H1 (cell line): ENCODE results near the gene TRIM29. TPM values are rescaled to one million over a fixed set of nuclear protein-coding genes. Genes with fewer than 3 reads are reported as not detected.

Experiments used
- CTCF ChIA-PET: fragments of 300-600 bp; sonication (Branson Sonifier 250); formaldehyde crosslinking; loops from one replicate; lab custom pipeline; 2021; ENCODE audit not compliant: partially characterized antibody; lab: Charles Lee
- POLR2A ChIA-PET: fragments of 300-600 bp; sonication (Branson Sonifier 250); formaldehyde crosslinking; loops from one replicate; lab custom pipeline; 2021; ENCODE audit warnings: inconsistent platforms; ENCODE audit not compliant: partially characterized antibody; lab: Charles Lee
- DNase-seq, 2 experiments: peaks; one replicate each; pipeline versions ENCODE4 v3.0.0 to v3.0.0-alpha.2; 2010 to 2022; ENCODE audit warnings: low spot score in 2 of 2, low read depth in 1 of 2, mixed read lengths in 1 of 2
- FAIRE-seq: peaks from 2 replicates; lab custom pipeline; 2011; peaks lifted over from hg19 to GRCh38; lab: Jason Lieb, UNC
- H2AFZ ChIP-seq: 2 replicates; pipeline ENCODE4 v1.8.1; 2012; ENCODE audit warnings: low read length, inconsistent platforms
- H2AK5ac ChIP-seq: 2 replicates; pipeline ENCODE4 v1.6.1; 2013; ENCODE audit warnings: low read depth, low read length
- H2BK120ac ChIP-seq: replicated peaks from 2 replicates; pipeline ENCODE3; 2013; ENCODE audit warnings: low read depth, low read length, inconsistent platforms
- H2BK12ac ChIP-seq: 2 replicates; pipeline ENCODE4 v1.6.1; 2013; ENCODE audit warnings: low read depth, low read length
- H2BK15ac ChIP-seq: 2 replicates; pipeline ENCODE4 v1.6.1; 2013; ENCODE audit warnings: low read length
- H2BK20ac ChIP-seq: 2 replicates; pipeline ENCODE4 v1.6.1; 2013; ENCODE audit warnings: low read length
- H2BK5ac ChIP-seq: 2 replicates; pipeline ENCODE4 v1.6.1; 2013; ENCODE audit warnings: low read depth, low read length
- H3K14ac ChIP-seq: 2 replicates; pipeline ENCODE4 v1.6.1; 2013; ENCODE audit warnings: inconsistent platforms; ENCODE audit not compliant: insufficient read length
- H3K18ac ChIP-seq: 2 replicates; pipeline ENCODE4 v1.6.1; 2013; ENCODE audit warnings: low read length; ENCODE audit errors: extremely low read depth
- H3K23ac ChIP-seq: 2 replicates; pipeline ENCODE4 v1.6.1; 2013; ENCODE audit warnings: inconsistent platforms; ENCODE audit not compliant: insufficient read length
- H3K23me2 ChIP-seq: 2 replicates; pipeline ENCODE4 v1.6.1; 2013; ENCODE audit warnings: low read depth, low read length
- H3K27ac ChIP-seq: 2 replicates; pipeline ENCODE4 v1.6.1; 2011; ENCODE audit warnings: low read depth, low read length, inconsistent platforms
- H3K27me3 ChIP-seq, 4 experiments: replicated peaks in 1 of 4; 1 replicate in 1 of 4; 2 replicates in 3 of 4; pipeline versions ENCODE4 v1.6.1 to v1.8.1; 2011 to 2013; ENCODE audit warnings: low read length in 3 of 4, mild to moderate bottlenecking in 3 of 4, inconsistent platforms in 2 of 4, mixed read lengths in 2 of 4, moderate library complexity in 1 of 4; ENCODE audit not compliant: control insufficient read depth in 3 of 4, insufficient read depth in 3 of 4; ENCODE audit errors: extremely low read depth in 1 of 4
- H3K36me3 ChIP-seq, 4 experiments: 2 replicates each; pipeline versions ENCODE4 v1.6.1 to v1.8.1; 2011 to 2013; ENCODE audit warnings: mild to moderate bottlenecking in 4 of 4, low read length in 3 of 4, moderate library complexity in 2 of 4, control low read depth in 1 of 4, inconsistent platforms in 1 of 4; ENCODE audit not compliant: insufficient read depth in 4 of 4, control insufficient read depth in 2 of 4
- H3K4ac ChIP-seq: replicated peaks from 2 replicates; pipeline ENCODE3; 2013; ENCODE audit warnings: low read length, low read depth, mixed read lengths, inconsistent platforms; ENCODE audit not compliant: insufficient read length
- H3K4me1 ChIP-seq, 4 experiments: replicated peaks in 1 of 4; 1 replicate in 1 of 4; 2 replicates in 3 of 4; pipeline versions ENCODE4 v1.6.1 to v1.8.1; 2011 to 2013; ENCODE audit warnings: low read length in 3 of 4, inconsistent platforms in 2 of 4, mixed read lengths in 1 of 4; ENCODE audit not compliant: insufficient read depth in 4 of 4, control insufficient read depth in 3 of 4
- H3K4me2 ChIP-seq, 2 experiments: 2 replicates each; pipeline versions ENCODE4 v1.6.1 to v1.8.1; 2011 to 2013; ENCODE audit warnings: low read depth in 2 of 2, low read length in 2 of 2, control low read depth in 1 of 2, inconsistent platforms in 1 of 2, mild to moderate bottlenecking in 1 of 2; ENCODE audit not compliant: insufficient read depth in 1 of 2
- H3K4me3 ChIP-seq, 4 experiments: fragments of 200-600, 300-600 bp in 1 of 4; sonication (generic), shearing (Covaris generic), sonication (Bioruptor Twin) in 1 of 4; 2 replicates each; pipeline versions ENCODE4 v1.5.1 to v1.8.1; 2011 to 2016; ENCODE audit warnings: low read length in 4 of 4, low read depth in 3 of 4, control low read depth in 2 of 4, inconsistent platforms in 2 of 4, mild to moderate bottlenecking in 2 of 4, mixed read lengths in 1 of 4, moderate library complexity in 1 of 4; ENCODE audit not compliant: insufficient read depth in 2 of 4; ENCODE audit errors: extremely low read depth in 1 of 4
- H3K56ac ChIP-seq: replicated peaks from 2 replicates; pipeline ENCODE3; 2013; ENCODE audit warnings: low read depth, mild to moderate bottlenecking, mixed read lengths, low read length, inconsistent platforms; ENCODE audit not compliant: insufficient read length
- H3K79me1 ChIP-seq: 2 replicates; pipeline ENCODE4 v1.6.1; 2013; ENCODE audit warnings: low read depth, low read length, control low read depth
- H3K79me2 ChIP-seq, 2 experiments: 2 replicates each; pipeline versions ENCODE4 v1.6.1 to v1.8.1; 2012 to 2013; ENCODE audit warnings: low read length in 2 of 2, mild to moderate bottlenecking in 2 of 2, inconsistent platforms in 1 of 2; ENCODE audit not compliant: insufficient read depth in 2 of 2, control insufficient read depth in 1 of 2
- H3K9ac ChIP-seq, 4 experiments: replicated peaks in 1 of 4; 1 replicate in 1 of 4; 2 replicates in 3 of 4; pipeline versions ENCODE4 v1.6.1 to v1.8.1; 2011 to 2013; ENCODE audit warnings: low read depth in 3 of 4, low read length in 3 of 4, control low read depth in 2 of 4, mild to moderate bottlenecking in 2 of 4, moderate library complexity in 2 of 4, inconsistent platforms in 1 of 4; ENCODE audit errors: extremely low read depth in 1 of 4
- H3K9me3 ChIP-seq, 2 experiments: 2 replicates each; pipeline versions ENCODE4 v1.6.1 to v1.8.1; 2012 to 2013; ENCODE audit warnings: mild to moderate bottlenecking in 2 of 2, moderate library complexity in 2 of 2, control low read depth in 1 of 2, inconsistent platforms in 1 of 2, low read depth in 1 of 2, low read length in 1 of 2, mixed read lengths in 1 of 2; ENCODE audit not compliant: insufficient read depth in 2 of 2
- H4K20me1 ChIP-seq, 2 experiments: replicated peaks in 1 of 2; 2 replicates each; pipeline versions ENCODE3 to v1.8.1; 2011 to 2013; ENCODE audit warnings: inconsistent platforms in 2 of 2, low read length in 2 of 2, mild to moderate bottlenecking in 1 of 2; ENCODE audit not compliant: insufficient read depth in 2 of 2, control insufficient read depth in 1 of 2
- H4K5ac ChIP-seq: 2 replicates; pipeline ENCODE4 v1.6.1; 2013; ENCODE audit warnings: low read length, low read depth, mixed read lengths, inconsistent platforms; ENCODE audit not compliant: insufficient read length
- H4K8ac ChIP-seq: 2 replicates; pipeline ENCODE4 v1.8.0; 2013; ENCODE audit warnings: mild to moderate bottlenecking, moderate library complexity, low read length, inconsistent platforms; ENCODE audit not compliant: insufficient read depth; ENCODE audit errors: extremely low read depth
- H4K91ac ChIP-seq: replicated peaks from 2 replicates; pipeline ENCODE3; 2013; ENCODE audit warnings: low read length, mixed read lengths, inconsistent platforms; ENCODE audit not compliant: insufficient read length
- CHD2 ChIP-seq: IDR thresholded peaks from 2 replicates; pipeline ENCODE4 v1.6.1; 2012; ENCODE audit warnings: low read length, improper control_type of control experiment
- CTCF ChIP-seq, 3 experiments: IDR thresholded peaks; 1 replicate in 2 of 3; 2 replicates in 1 of 3; pipeline versions ENCODE4 v1.5.1 to v1.6.1; 2011; ENCODE audit warnings: low read length in 3 of 3, mild to moderate bottlenecking in 3 of 3, inconsistent platforms in 2 of 3, low read depth in 1 of 3, moderate library complexity in 1 of 3; ENCODE audit not compliant: insufficient read depth in 1 of 3; ENCODE audit errors: control extremely low read depth in 1 of 3
- EGR1 ChIP-seq: IDR thresholded peaks from 2 replicates; pipeline ENCODE4 v1.6.1; 2011; ENCODE audit warnings: low read depth, low read length, borderline replicate concordance
- FOSL1 ChIP-seq: IDR thresholded peaks from 2 replicates; pipeline ENCODE4 v1.6.1; 2011; ENCODE audit warnings: mild to moderate bottlenecking, low read depth, low read length, moderate library complexity; ENCODE audit not compliant: insufficient read depth
- GABPA ChIP-seq: IDR thresholded peaks from 2 replicates; pipeline ENCODE4 v1.6.1; 2011; ENCODE audit warnings: mild to moderate bottlenecking, low read length, moderate library complexity, borderline replicate concordance; ENCODE audit not compliant: insufficient read depth
- JUND ChIP-seq: IDR thresholded peaks from 2 replicates; pipeline ENCODE4 v1.6.1; 2011; ENCODE audit warnings: mild to moderate bottlenecking, improper control_type of control experiment, low read length
- POLR2A ChIP-seq, 2 experiments: IDR thresholded peaks; 1 replicate in 1 of 2; 2 replicates in 1 of 2; pipeline ENCODE4 v1.6.1; 2011; ENCODE audit warnings: low read depth in 2 of 2, low read length in 2 of 2, mild to moderate bottlenecking in 2 of 2; ENCODE audit errors: control extremely low read depth in 1 of 2
- TEAD4 ChIP-seq: IDR thresholded peaks from 2 replicates; pipeline ENCODE4 v1.6.1; 2012; ENCODE audit warnings: low read depth, low read length, inconsistent platforms, mixed read lengths
- ZNF274 ChIP-seq: IDR thresholded peaks from 2 replicates; pipeline ENCODE4 v1.7.0; 2012; ENCODE audit warnings: low read length, borderline replicate concordance; ENCODE audit errors: extremely low read depth
- WGBS, 2 experiments: shearing (Covaris generic) in 1 of 2; methylation state at CpG; one replicate each; pipeline versions ENCODE4 v1.1.6 to v1.1.7; 2013 to 2015; ENCODE audit warnings: low lambda C conversion rate in 2 of 2, mixed read lengths in 2 of 2, inconsistent platforms in 1 of 2, low coverage in 1 of 2, missing lambda C conversion rate in 1 of 2; ENCODE audit not compliant: insufficient replicate concordance in 2 of 2, insufficient coverage in 1 of 2, insufficient read length in 1 of 2; ENCODE audit errors: extremely low coverage in 1 of 2, missing lambda C conversion rate in 1 of 2; 5-methylcytosine and 5-hydroxymethylcytosine counted together
- polyA plus RNA-seq, 7 experiments: library from polyadenylated mRNA; depleted of rRNA in 3 of 7; stranded (reverse) in 5 of 7; unstranded in 2 of 7; fragments of >200 nt in 5 of 7; fragments of 200-250 nt in 2 of 7; gene quantifications; 1 replicate in 5 of 7; 2 replicates in 1 of 7; 4 replicates in 1 of 7; pipeline versions ENCODE4 v1.2.1 to v1.2.3, GENCODE V29; 2011 to 2013; ENCODE audit warnings: missing spikeins in 2 of 7, mixed read lengths in 2 of 7
- total RNA-seq: library from RNA; stranded (reverse); fragmentation: NEBNext Ultra II Directional; extraction: Animal tissue kit (Norgen Biotek cat#: 25700); gene quantifications from 2 replicates; pipeline ENCODE4 v1.2.1, GENCODE V29; 2021

TRIM29 gene
- total and polyA plus RNA-seq, 2 of the 8 experiments (the other 6 are each of a cell fraction or from before 2014, with no cell fraction given), result 0.17 to 0.43 TPM

DNA sequence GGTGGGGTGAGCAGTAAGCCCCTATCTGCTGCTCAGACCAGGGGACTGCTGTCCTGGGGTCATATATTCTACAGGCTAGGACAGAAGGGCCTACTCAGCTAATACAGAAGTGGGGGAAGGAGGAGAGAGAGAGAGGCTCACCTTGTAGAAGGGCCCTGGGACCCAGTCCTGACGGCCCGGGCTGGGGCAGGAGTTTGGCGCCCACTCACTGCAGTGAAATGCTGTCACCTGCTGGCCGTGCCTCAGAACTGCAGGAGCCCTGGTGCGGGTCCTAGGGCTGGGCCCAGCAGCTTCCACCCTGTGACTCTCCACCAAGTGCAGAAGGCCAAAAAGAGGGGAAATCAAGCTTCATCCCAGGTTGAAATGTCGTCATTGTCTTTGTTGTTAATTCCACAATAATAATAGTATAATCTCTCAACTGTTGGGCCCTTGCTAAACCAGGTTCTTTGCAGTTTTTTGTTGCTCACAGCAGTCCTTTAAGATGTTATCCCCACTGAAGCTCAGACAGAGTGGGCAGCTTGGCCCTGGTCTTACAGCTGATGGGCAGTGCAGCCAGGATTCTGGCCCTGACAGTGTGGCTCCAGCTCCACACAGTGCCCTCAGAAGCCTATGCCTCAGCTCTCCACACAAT lies 29.6 kb downstream of the TRIM29 start:
- no peak overlapping the region for H3K18ac ChIP-seq
- no peak overlapping the region for H3K23ac ChIP-seq
- no peaks in the 10 kb centered on the region for H3K79me1 ChIP-seq
- peak; percentile 46 to 94 for DNase-seq
- no peak overlapping the region for H4K91ac ChIP-seq
- 10% methylated on average over 6 of the region's 6 CpGs; no CpG with 5 or more reads in 1 of the 2 experiments for WGBS, 2 experiments
- H3K4me1 ChIP-seq, result peaks cover 2 to 12% (median 7%) of the 10 kb centered on the region in 4 experiments
- ChIA-PET POLR2A (interaction anchor here (1.3 kb wide), 1 partner anchor 94 kb away, joined by 3 read pairs; no protein-coding TSS in a partner anchor), CTCF (interaction anchor here (0.6 to 8.0 kb wide), 135 partner anchors 10 to 730 kb away, joined by 3 to 146 read pairs (median 4); partner anchors contain the start of genes NECTIN1, POU2F3 and TRIM29)
- H3K36me3 ChIP-seq, result no peaks in the 10 kb centered on the region
- H3K27ac ChIP-seq, result no peak overlapping the region
- no peak overlapping the region for H3K4me2 ChIP-seq
- no peaks in the 10 kb centered on the region for H4K20me1 ChIP-seq
- H4K5ac ChIP-seq, result no peak overlapping the region
- peaks cover 0 to 2% (median 1%) of the 10 kb centered on the region in 4 experiments; a peak in 2 of 7 replicates for H3K27me3 ChIP-seq
- peak overlapping the region; percentile 72; the same call in 1 of the 2 replicates for H2BK20ac ChIP-seq
- no peaks in the 10 kb centered on the region for H3K79me2 ChIP-seq
- H2BK12ac ChIP-seq, result no peak overlapping the region
- no peaks in the 10 kb centered on the region for H3K9me3 ChIP-seq
- no peak overlapping the region for H2BK15ac ChIP-seq
- H3K56ac ChIP-seq, result no peak overlapping the region
- H3K4ac ChIP-seq, result no peak overlapping the region
- H3K23me2 ChIP-seq, result no peaks in the 10 kb centered on the region; the same call in 1 of the 2 replicates
- no peak overlapping the region for H3K4me3 ChIP-seq
- no peak for FAIRE-seq
- H4K8ac ChIP-seq, result no peak overlapping the region
- no peak overlapping the region for H3K14ac ChIP-seq
- H2BK120ac ChIP-seq, result no peak overlapping the region
- H2AK5ac ChIP-seq, result no peak overlapping the region
- H3K9ac ChIP-seq, result no peak overlapping the region
- H2BK5ac ChIP-seq, result no peak overlapping the region
- H2AFZ ChIP-seq, result no peak overlapping the region
- TF ChIP-seq TEAD4 (no peak), CTCF (IDR thresholded peaks at IDR 0.05; ENCODE audit: control extremely low read depth in 1 of 3, insufficient read depth in 1 of 3, low read depth in 1 of 3, low read length in 3 of 3) (peak; percentile 98 to 99 (median 98)), ZNF274 (no peak), POLR2A (IDR thresholded peaks at IDR 0.05; ENCODE audit: control extremely low read depth in 1 of 2, low read depth in 2 of 2, low read length in 2 of 2) (no peak), EGR1 (peak; percentile 56; the same call in 1 of the 2 replicates), GABPA (peak; percentile 59; the same call in 1 of the 2 replicates), JUND (0 out of 2 replicates have a peak, but pooled peaks have one; percentile 32), FOSL1 (no peak), CHD2 (0 out of 2 replicates have a peak, but pooled peaks have one; percentile 22)
